Mesothelial cell of epicardium (in vitro differentiated cells): ENCODE measurements around the gene EGLN3. TPM values are rescaled to one million over a fixed set of nuclear protein-coding genes. Genes with fewer than 3 reads are reported as not detected.

Experiments
- DNase-seq, 2 experiments: peaks; one replicate each; pipeline ENCODE4 v3.0.0; 2021; ENCODE audit warnings: low spot score in 2 of 2; ENCODE audit not compliant: unreplicated experiment in 2 of 2
- H3K27ac Mint-ChIP-seq: 2 replicates; pipeline ENCODE4 v1.8.0; 2021; ENCODE audit warnings: mixed read lengths
- H3K27me3 Mint-ChIP-seq: 2 replicates; pipeline ENCODE4 v1.8.0; 2021; ENCODE audit warnings: low read depth, mixed read lengths
- H3K36me3 Mint-ChIP-seq: 2 replicates; pipeline ENCODE4 v1.8.0; 2021; ENCODE audit warnings: mixed read lengths
- H3K4me1 Mint-ChIP-seq: 2 replicates; pipeline ENCODE4 v1.8.0; 2021; ENCODE audit warnings: mixed read lengths
- H3K4me3 Mint-ChIP-seq: 2 replicates; pipeline ENCODE4 v1.8.0; 2021; ENCODE audit warnings: mild to moderate bottlenecking, moderate library complexity, mixed read lengths
- H3K9me3 Mint-ChIP-seq: 2 replicates; pipeline ENCODE4 v1.8.0; 2021; ENCODE audit warnings: mixed read lengths
- CTCF ChIP-seq: fragments of 200-600 bp; sonication (generic); IDR thresholded peaks from one replicate; pipeline ENCODE4 v1.5.0; 2021; ENCODE audit warnings: antibody characterized with exemption; ENCODE audit not compliant: unreplicated experiment
- total RNA-seq: library from RNA; stranded (reverse); gene quantifications from 3 replicates; pipeline ENCODE4 v1.2.1, GENCODE V29; 2021

Gene EGLN3
- total RNA-seq, 1 donor from 2014 or later, result 8.3 TPM

GRCh38 chr14:33914676-33915516, 36.0 kb downstream of the EGLN3 start:
- peaks cover 8% of the 10 kb centered on the region for H3K4me1 Mint-ChIP-seq
- TF ChIP-seq CTCF, result no peak
- H3K27me3 Mint-ChIP-seq, result no peaks in the 10 kb centered on the region
- H3K36me3 Mint-ChIP-seq, result no peaks in the 10 kb centered on the region
- no peak overlapping the region for H3K27ac Mint-ChIP-seq
- peaks cover 3% of the 10 kb centered on the region for H3K9me3 Mint-ChIP-seq
- DNase-seq, result no peak
- H3K4me3 Mint-ChIP-seq, result no peak overlapping the region

DNA sequence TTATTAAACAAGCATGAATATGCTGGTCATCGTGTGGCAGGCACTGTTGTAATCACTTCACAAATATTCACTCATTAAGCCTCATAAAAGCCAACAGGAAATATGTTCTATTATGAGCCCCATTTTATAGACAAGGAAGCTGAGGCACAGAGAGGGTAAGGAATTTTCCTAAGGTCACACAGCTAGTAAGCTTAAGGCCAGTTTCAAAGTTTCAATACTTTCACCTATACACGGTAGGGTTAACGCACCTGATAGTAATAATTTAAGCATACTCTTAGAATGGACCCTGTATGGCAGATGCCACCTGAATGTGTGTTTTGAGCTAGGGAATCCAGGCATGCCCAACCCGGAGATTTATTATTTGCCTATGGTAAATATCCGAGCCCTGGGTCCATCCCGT, 39.8 kb downstream of the EGLN3 start:
- Mint-ChIP-seq H3K9me3 (peaks cover 5% of the 10 kb centered on the region), H3K27me3 (no peaks in the 10 kb centered on the region), H3K27ac (no peak overlapping the region), H3K4me3 (no peak overlapping the region), H3K4me1 (no peaks in the 10 kb centered on the region), H3K36me3 (no peaks in the 10 kb centered on the region)
- no peak for TF ChIP-seq CTCF
- DNase-seq, result no peak

DNA sequence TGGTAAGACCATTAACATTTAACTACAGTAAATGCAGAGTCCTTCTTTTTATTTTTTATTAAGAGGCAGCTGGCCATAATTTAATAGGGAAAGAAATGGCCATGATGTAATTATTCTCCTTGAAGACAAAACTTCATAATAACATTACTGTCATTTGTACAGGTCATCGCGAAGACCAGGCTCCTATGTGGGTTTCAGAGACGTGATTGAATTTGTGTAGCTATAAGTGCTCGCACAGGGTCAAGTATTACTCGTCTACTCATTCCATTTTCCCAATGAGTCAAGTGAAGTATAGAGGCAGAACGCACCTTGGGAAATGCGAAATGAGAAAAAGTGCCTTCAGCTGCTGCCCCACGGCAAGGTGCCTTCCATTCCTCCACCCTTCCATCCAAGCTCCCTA, 40.4 kb downstream of the EGLN3 start:
- no peaks in the 10 kb centered on the region for H3K36me3 Mint-ChIP-seq
- H3K4me3 Mint-ChIP-seq, result no peak overlapping the region
- H3K9me3 Mint-ChIP-seq, result peaks cover 5% of the 10 kb centered on the region
- H3K27me3 Mint-ChIP-seq, result no peaks in the 10 kb centered on the region
- no peak overlapping the region for H3K27ac Mint-ChIP-seq
- no peaks in the 10 kb centered on the region for H3K4me1 Mint-ChIP-seq
- no peak for TF ChIP-seq CTCF
- no peak for DNase-seq

DNA sequence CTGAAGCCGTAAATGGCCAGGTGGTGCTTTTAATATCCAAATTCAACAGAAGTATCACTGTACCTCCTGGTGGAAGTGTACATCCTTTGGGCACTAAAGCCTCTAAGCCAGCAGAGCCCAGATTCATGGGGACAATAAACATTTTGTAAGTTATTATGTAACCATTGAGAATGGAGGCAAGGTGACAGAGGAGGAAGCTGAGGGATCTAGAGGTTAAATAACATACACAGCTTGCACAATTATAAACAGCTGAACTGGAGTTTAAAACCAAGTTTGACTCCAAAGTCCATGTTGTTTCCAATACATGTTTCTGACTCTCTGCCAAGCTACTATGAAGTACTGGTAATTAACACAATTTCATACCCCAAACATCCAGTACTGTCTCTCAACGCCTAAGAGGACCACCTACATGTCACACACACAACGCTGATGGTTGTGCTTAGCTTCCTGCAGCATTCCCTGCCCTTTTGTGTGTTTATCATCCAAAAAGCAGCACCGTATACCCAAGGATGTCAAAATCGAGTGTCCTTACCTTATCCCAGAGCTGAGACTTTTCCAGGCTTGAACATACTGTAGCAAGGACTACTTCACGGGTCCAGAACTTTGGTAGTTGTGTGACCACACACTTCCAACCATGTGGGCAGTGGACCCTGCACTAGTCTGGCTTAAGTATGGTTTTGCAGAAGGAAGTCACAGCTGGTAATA, 41.3 kb downstream of the EGLN3 start:
- H3K4me1 Mint-ChIP-seq, result no peaks in the 10 kb centered on the region

GRCh38 chr14:33908540-33909223, 42.2 kb downstream of the EGLN3 start:
- Mint-ChIP-seq H3K9me3 (peaks cover 5% of the 10 kb centered on the region), H3K27ac (no peak overlapping the region), H3K36me3 (no peaks in the 10 kb centered on the region), H3K27me3 (no peaks in the 10 kb centered on the region), H3K4me3 (no peak overlapping the region), H3K4me1 (no peaks in the 10 kb centered on the region)
- no peak for DNase-seq
- no peak for TF ChIP-seq CTCF

More for the DNA sequence above, 41.3 kb downstream of the EGLN3 start:
- TF ChIP-seq CTCF, result no peak
- no peak overlapping the region for H3K27ac Mint-ChIP-seq
- no peaks in the 10 kb centered on the region for H3K36me3 Mint-ChIP-seq
- DNase-seq, result no peak
- H3K4me3 Mint-ChIP-seq, result no peak overlapping the region
- peaks cover 5% of the 10 kb centered on the region for H3K9me3 Mint-ChIP-seq
- H3K27me3 Mint-ChIP-seq, result no peaks in the 10 kb centered on the region
